OCI-LY7 (cell line): ENCODE measurements around the gene DIAPH3.

Source experiments
- EZH2phosphoT487 ChIP-seq: fragments of 200-600 bp; sonication (generic); IDR thresholded peaks from 2 replicates; pipeline ENCODE4 v1.6.1; 2018; ENCODE audit warnings: low read depth, borderline replicate concordance, mild to moderate bottlenecking, mixed run types, antibody characterized with exemption, low read length, moderate library complexity, mixed read lengths
- TF ChIP-seq, protein P1 (sequence below): fragments of 200-600 bp; sonication (generic); conservative IDR thresholded peaks from 2 replicates; pipeline ENCODE4 v1.5.1; 2014; ENCODE audit warnings: mild to moderate bottlenecking, antibody characterized with exemption, low read length, moderate library complexity, mixed read lengths

DNA sequence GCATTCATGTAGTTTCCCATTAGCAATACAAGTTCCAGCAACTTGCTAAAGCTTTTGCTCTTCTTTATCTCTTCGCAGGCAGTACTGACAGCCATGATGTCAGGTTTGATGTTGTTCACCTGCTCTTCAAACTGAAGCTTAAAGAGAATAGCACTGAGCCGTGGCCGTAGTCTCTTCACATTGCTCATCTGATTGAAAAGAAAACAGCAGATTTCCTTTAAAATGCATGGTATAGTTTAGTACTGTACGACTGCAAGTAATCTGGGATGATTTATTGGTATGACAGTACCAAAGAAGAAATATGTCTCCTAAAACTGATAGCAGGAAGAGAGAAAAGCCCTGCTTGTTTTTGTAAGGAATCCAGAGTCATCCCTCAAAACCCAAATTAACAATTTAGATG is 284.4 kb downstream of the DIAPH3 start:
- TF ChIP-seq, protein P1, sequence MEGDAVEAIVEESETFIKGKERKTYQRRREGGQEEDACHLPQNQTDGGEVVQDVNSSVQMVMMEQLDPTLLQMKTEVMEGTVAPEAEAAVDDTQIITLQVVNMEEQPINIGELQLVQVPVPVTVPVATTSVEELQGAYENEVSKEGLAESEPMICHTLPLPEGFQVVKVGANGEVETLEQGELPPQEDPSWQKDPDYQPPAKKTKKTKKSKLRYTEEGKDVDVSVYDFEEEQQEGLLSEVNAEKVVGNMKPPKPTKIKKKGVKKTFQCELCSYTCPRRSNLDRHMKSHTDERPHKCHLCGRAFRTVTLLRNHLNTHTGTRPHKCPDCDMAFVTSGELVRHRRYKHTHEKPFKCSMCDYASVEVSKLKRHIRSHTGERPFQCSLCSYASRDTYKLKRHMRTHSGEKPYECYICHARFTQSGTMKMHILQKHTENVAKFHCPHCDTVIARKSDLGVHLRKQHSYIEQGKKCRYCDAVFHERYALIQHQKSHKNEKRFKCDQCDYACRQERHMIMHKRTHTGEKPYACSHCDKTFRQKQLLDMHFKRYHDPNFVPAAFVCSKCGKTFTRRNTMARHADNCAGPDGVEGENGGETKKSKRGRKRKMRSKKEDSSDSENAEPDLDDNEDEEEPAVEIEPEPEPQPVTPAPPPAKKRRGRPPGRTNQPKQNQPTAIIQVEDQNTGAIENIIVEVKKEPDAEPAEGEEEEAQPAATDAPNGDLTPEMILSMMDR: no peak
- TF ChIP-seq EZH2phosphoT487: no peak
